H1 (cell line): ENCODE measurements around the gene SCAPER. TPM values are rescaled to one million over a fixed set of nuclear protein-coding genes. Genes with fewer than 3 reads are reported as not detected.

ENCODE experiments used
- CTCF ChIA-PET: fragments of 300-600 bp; sonication (Branson Sonifier 250); formaldehyde crosslinking; loops from one replicate; lab custom pipeline; 2021; ENCODE audit not compliant: partially characterized antibody; lab: Charles Lee
- POLR2A ChIA-PET: fragments of 300-600 bp; sonication (Branson Sonifier 250); formaldehyde crosslinking; loops from one replicate; lab custom pipeline; 2021; ENCODE audit warnings: inconsistent platforms; ENCODE audit not compliant: partially characterized antibody; lab: Charles Lee
- DNase-seq, 2 experiments: peaks; one replicate each; pipeline versions ENCODE4 v3.0.0 to v3.0.0-alpha.2; 2010 to 2022; ENCODE audit warnings: low spot score in 2 of 2, low read depth in 1 of 2, mixed read lengths in 1 of 2
- FAIRE-seq: peaks from 2 replicates; lab custom pipeline; 2011; peaks lifted over from hg19 to GRCh38; lab: Jason Lieb, UNC
- H2AFZ ChIP-seq: 2 replicates; pipeline ENCODE4 v1.8.1; 2012; ENCODE audit warnings: low read length, inconsistent platforms
- H2AK5ac ChIP-seq: 2 replicates; pipeline ENCODE4 v1.6.1; 2013; ENCODE audit warnings: low read depth, low read length
- H2BK120ac ChIP-seq: replicated peaks from 2 replicates; pipeline ENCODE3; 2013; ENCODE audit warnings: low read depth, low read length, inconsistent platforms
- H2BK12ac ChIP-seq: 2 replicates; pipeline ENCODE4 v1.6.1; 2013; ENCODE audit warnings: low read depth, low read length
- H2BK15ac ChIP-seq: 2 replicates; pipeline ENCODE4 v1.6.1; 2013; ENCODE audit warnings: low read length
- H2BK20ac ChIP-seq: 2 replicates; pipeline ENCODE4 v1.6.1; 2013; ENCODE audit warnings: low read length
- H2BK5ac ChIP-seq: 2 replicates; pipeline ENCODE4 v1.6.1; 2013; ENCODE audit warnings: low read depth, low read length
- H3K14ac ChIP-seq: 2 replicates; pipeline ENCODE4 v1.6.1; 2013; ENCODE audit warnings: inconsistent platforms; ENCODE audit not compliant: insufficient read length
- H3K18ac ChIP-seq: 2 replicates; pipeline ENCODE4 v1.6.1; 2013; ENCODE audit warnings: low read length; ENCODE audit errors: extremely low read depth
- H3K23ac ChIP-seq: 2 replicates; pipeline ENCODE4 v1.6.1; 2013; ENCODE audit warnings: inconsistent platforms; ENCODE audit not compliant: insufficient read length
- H3K23me2 ChIP-seq: 2 replicates; pipeline ENCODE4 v1.6.1; 2013; ENCODE audit warnings: low read depth, low read length
- H3K27ac ChIP-seq: 2 replicates; pipeline ENCODE4 v1.6.1; 2011; ENCODE audit warnings: low read depth, low read length, inconsistent platforms
- H3K27me3 ChIP-seq, 4 experiments: replicated peaks in 1 of 4; 1 replicate in 1 of 4; 2 replicates in 3 of 4; pipeline versions ENCODE4 v1.6.1 to v1.8.1; 2011 to 2013; ENCODE audit warnings: low read length in 3 of 4, mild to moderate bottlenecking in 3 of 4, inconsistent platforms in 2 of 4, mixed read lengths in 2 of 4, moderate library complexity in 1 of 4; ENCODE audit not compliant: control insufficient read depth in 3 of 4, insufficient read depth in 3 of 4; ENCODE audit errors: extremely low read depth in 1 of 4
- H3K36me3 ChIP-seq, 4 experiments: 2 replicates each; pipeline versions ENCODE4 v1.6.1 to v1.8.1; 2011 to 2013; ENCODE audit warnings: mild to moderate bottlenecking in 4 of 4, low read length in 3 of 4, moderate library complexity in 2 of 4, control low read depth in 1 of 4, inconsistent platforms in 1 of 4; ENCODE audit not compliant: insufficient read depth in 4 of 4, control insufficient read depth in 2 of 4
- H3K4ac ChIP-seq: replicated peaks from 2 replicates; pipeline ENCODE3; 2013; ENCODE audit warnings: low read length, low read depth, mixed read lengths, inconsistent platforms; ENCODE audit not compliant: insufficient read length
- H3K4me1 ChIP-seq, 4 experiments: replicated peaks in 1 of 4; 1 replicate in 1 of 4; 2 replicates in 3 of 4; pipeline versions ENCODE4 v1.6.1 to v1.8.1; 2011 to 2013; ENCODE audit warnings: low read length in 3 of 4, inconsistent platforms in 2 of 4, mixed read lengths in 1 of 4; ENCODE audit not compliant: insufficient read depth in 4 of 4, control insufficient read depth in 3 of 4
- H3K4me2 ChIP-seq, 2 experiments: 2 replicates each; pipeline versions ENCODE4 v1.6.1 to v1.8.1; 2011 to 2013; ENCODE audit warnings: low read depth in 2 of 2, low read length in 2 of 2, control low read depth in 1 of 2, inconsistent platforms in 1 of 2, mild to moderate bottlenecking in 1 of 2; ENCODE audit not compliant: insufficient read depth in 1 of 2
- H3K4me3 ChIP-seq, 4 experiments: fragments of 200-600, 300-600 bp in 1 of 4; sonication (generic), shearing (Covaris generic), sonication (Bioruptor Twin) in 1 of 4; 2 replicates each; pipeline versions ENCODE4 v1.5.1 to v1.8.1; 2011 to 2016; ENCODE audit warnings: low read length in 4 of 4, low read depth in 3 of 4, control low read depth in 2 of 4, inconsistent platforms in 2 of 4, mild to moderate bottlenecking in 2 of 4, mixed read lengths in 1 of 4, moderate library complexity in 1 of 4; ENCODE audit not compliant: insufficient read depth in 2 of 4; ENCODE audit errors: extremely low read depth in 1 of 4
- H3K56ac ChIP-seq: replicated peaks from 2 replicates; pipeline ENCODE3; 2013; ENCODE audit warnings: low read depth, mild to moderate bottlenecking, mixed read lengths, low read length, inconsistent platforms; ENCODE audit not compliant: insufficient read length
- H3K79me1 ChIP-seq: 2 replicates; pipeline ENCODE4 v1.6.1; 2013; ENCODE audit warnings: low read depth, low read length, control low read depth
- H3K79me2 ChIP-seq, 2 experiments: 2 replicates each; pipeline versions ENCODE4 v1.6.1 to v1.8.1; 2012 to 2013; ENCODE audit warnings: low read length in 2 of 2, mild to moderate bottlenecking in 2 of 2, inconsistent platforms in 1 of 2; ENCODE audit not compliant: insufficient read depth in 2 of 2, control insufficient read depth in 1 of 2
- H3K9ac ChIP-seq, 4 experiments: replicated peaks in 1 of 4; 1 replicate in 1 of 4; 2 replicates in 3 of 4; pipeline versions ENCODE4 v1.6.1 to v1.8.1; 2011 to 2013; ENCODE audit warnings: low read depth in 3 of 4, low read length in 3 of 4, control low read depth in 2 of 4, mild to moderate bottlenecking in 2 of 4, moderate library complexity in 2 of 4, inconsistent platforms in 1 of 4; ENCODE audit errors: extremely low read depth in 1 of 4
- H3K9me3 ChIP-seq, 2 experiments: 2 replicates each; pipeline versions ENCODE4 v1.6.1 to v1.8.1; 2012 to 2013; ENCODE audit warnings: mild to moderate bottlenecking in 2 of 2, moderate library complexity in 2 of 2, control low read depth in 1 of 2, inconsistent platforms in 1 of 2, low read depth in 1 of 2, low read length in 1 of 2, mixed read lengths in 1 of 2; ENCODE audit not compliant: insufficient read depth in 2 of 2
- H4K20me1 ChIP-seq, 2 experiments: replicated peaks in 1 of 2; 2 replicates each; pipeline versions ENCODE3 to v1.8.1; 2011 to 2013; ENCODE audit warnings: inconsistent platforms in 2 of 2, low read length in 2 of 2, mild to moderate bottlenecking in 1 of 2; ENCODE audit not compliant: insufficient read depth in 2 of 2, control insufficient read depth in 1 of 2
- H4K5ac ChIP-seq: 2 replicates; pipeline ENCODE4 v1.6.1; 2013; ENCODE audit warnings: low read length, low read depth, mixed read lengths, inconsistent platforms; ENCODE audit not compliant: insufficient read length
- H4K8ac ChIP-seq: 2 replicates; pipeline ENCODE4 v1.8.0; 2013; ENCODE audit warnings: mild to moderate bottlenecking, moderate library complexity, low read length, inconsistent platforms; ENCODE audit not compliant: insufficient read depth; ENCODE audit errors: extremely low read depth
- H4K91ac ChIP-seq: replicated peaks from 2 replicates; pipeline ENCODE3; 2013; ENCODE audit warnings: low read length, mixed read lengths, inconsistent platforms; ENCODE audit not compliant: insufficient read length
- ATF3 ChIP-seq: IDR thresholded peaks from 2 replicates; pipeline ENCODE4 v1.6.1; 2011; ENCODE audit warnings: low read depth, mild to moderate bottlenecking, low read length; ENCODE audit not compliant: insufficient read depth
- E2F6 ChIP-seq: IDR thresholded peaks from 2 replicates; pipeline ENCODE4 v1.6.1; 2012; ENCODE audit warnings: inconsistent platforms
- RBBP5 ChIP-seq: IDR thresholded peaks from 2 replicates; pipeline ENCODE4 v1.7.1; 2012; ENCODE audit warnings: low read depth, mild to moderate bottlenecking, inconsistent platforms, low read length, moderate library complexity, borderline replicate concordance
- RNF2 ChIP-seq: fragments of 200-900, 300-1000 bp; sonication (generic); IDR thresholded peaks from 2 replicates; pipeline ENCODE4 v1.7.1; 2016; ENCODE audit warnings: borderline replicate concordance, low read depth, mild to moderate bottlenecking, antibody characterized with exemption, low read length; ENCODE audit not compliant: poor library complexity, severe bottlenecking; ENCODE audit errors: missing control alignments
- SP2 ChIP-seq: IDR thresholded peaks from 2 replicates; pipeline ENCODE4 v1.6.1; 2012; ENCODE audit warnings: mild to moderate bottlenecking, low read length, inconsistent platforms
- YY1 ChIP-seq: IDR thresholded peaks from 2 replicates; pipeline ENCODE4 v1.6.1; 2011; ENCODE audit warnings: low read depth, mild to moderate bottlenecking, low read length
- WGBS, 2 experiments: shearing (Covaris generic) in 1 of 2; methylation state at CpG; one replicate each; pipeline versions ENCODE4 v1.1.6 to v1.1.7; 2013 to 2015; ENCODE audit warnings: low lambda C conversion rate in 2 of 2, mixed read lengths in 2 of 2, inconsistent platforms in 1 of 2, low coverage in 1 of 2, missing lambda C conversion rate in 1 of 2; ENCODE audit not compliant: insufficient replicate concordance in 2 of 2, insufficient coverage in 1 of 2, insufficient read length in 1 of 2; ENCODE audit errors: extremely low coverage in 1 of 2, missing lambda C conversion rate in 1 of 2; 5-methylcytosine and 5-hydroxymethylcytosine counted together
- long read RNA-seq, 2 experiments: library from RNA in 1 of 2; library from capped mRNA in 1 of 2; stranded (forward); transcript quantifications; one replicate each; pipeline ENCODE4 v2.0.0, GENCODE V29; 2021; ENCODE audit warnings: inconsistent platforms in 1 of 2
- polyA minus RNA-seq, 3 experiments: library from RNA; depleted of rRNA, polyadenylated mRNA; stranded (reverse); fragments of >200 nt; gene quantifications; 1 replicate in 2 of 3; 2 replicates in 1 of 3; pipeline ENCODE4 v1.2.3, GENCODE V29; 2011
- polyA plus RNA-seq, 7 experiments: library from polyadenylated mRNA; depleted of rRNA in 3 of 7; stranded (reverse) in 5 of 7; unstranded in 2 of 7; fragments of >200 nt in 5 of 7; fragments of 200-250 nt in 2 of 7; gene quantifications; 1 replicate in 5 of 7; 2 replicates in 1 of 7; 4 replicates in 1 of 7; pipeline versions ENCODE4 v1.2.1 to v1.2.3, GENCODE V29; 2011 to 2013; ENCODE audit warnings: missing spikeins in 2 of 7, mixed read lengths in 2 of 7
- total RNA-seq: library from RNA; stranded (reverse); fragmentation: NEBNext Ultra II Directional; extraction: Animal tissue kit (Norgen Biotek cat#: 25700); gene quantifications from 2 replicates; pipeline ENCODE4 v1.2.1, GENCODE V29; 2021

SCAPER gene
- total RNA-seq (6.8 and 6.9 TPM in 2 replicates), polyA plus RNA-seq (2011; rRNA removed) (1.4 and 1.6 TPM in 2 replicates), polyA minus RNA-seq (2011; rRNA and poly(A)+ RNA removed) (2.3 and 4.5 TPM in 2 replicates)
- 1.9 TPM for polyA plus RNA-seq (2011; cell fraction: cytosol; rRNA removed)
- 2.8 TPM for polyA plus RNA-seq (2011; cell fraction: nucleus; rRNA removed)
- 2.9 to 3.5 TPM (median 3.4 TPM) in 4 replicates for polyA plus RNA-seq (2012, experiment 1 of 2)
- 0.29 TPM for polyA plus RNA-seq (2012, experiment 2 of 2)
- polyA plus RNA-seq (2013, experiment 1 of 2) = 3.9 TPM
- polyA plus RNA-seq (2013, experiment 2 of 2) = 4.4 TPM
- 3.1 TPM for polyA minus RNA-seq (2011; cell fraction: cytosol; rRNA and poly(A)+ RNA removed)
- 18.2 TPM for polyA minus RNA-seq (2011; cell fraction: nucleus; rRNA and poly(A)+ RNA removed)
- long read RNA-seq, experiment 1, partial matches to known transcripts = 3 of 6 reads
- long read RNA-seq, experiment 1, other reads (novel, unspliced or antisense) = 3 of 6 reads
- long read RNA-seq, experiment 2, partial matches to known transcripts = 3 of 7 reads
- long read RNA-seq, experiment 2, other reads (novel, unspliced or antisense) = 4 of 7 reads

GRCh38 chr15:76905013-76905839, at the start of gene SCAPER:
Gene SCAPER (minus strand): TSS chr15:76905340. CDS start chr15:76883817, 21,523 bp downstream.
- peak within 1 kb of the TSS in 3 of 4 experiments; percentile 75 to 79 (median 76); a peak in 6 of 7 replicates for H3K9ac ChIP-seq
- POLR2A ChIA-PET = interaction anchor here (1.1 to 1.7 kb wide), 4 partner anchors 14 to 256 kb away, joined by 3 to 14 read pairs (median 6); partner anchors contain the start of gene RCN2
- H3K4me3 ChIP-seq = peak within 1 kb of the TSS; percentile 54 to 71 (median 63)
- H4K5ac ChIP-seq = peak within 1 kb of the TSS; percentile 75
- peak within 1 kb of the TSS; percentile 75 for H3K56ac ChIP-seq
- H4K91ac ChIP-seq = peak within 1 kb of the TSS; percentile 61
- no peaks in the 10 kb centered on the region for H4K20me1 ChIP-seq
- H2BK12ac ChIP-seq = peak within 1 kb of the TSS; percentile 53; the same call in 1 of the 2 replicates
- peak within 1 kb of the TSS; percentile 93 to 97 for H3K4me2 ChIP-seq
- peaks cover 0 to 3% of the 10 kb centered on the region in 2 experiments; a peak in 2 of 4 replicates for H3K9me3 ChIP-seq
- H3K14ac ChIP-seq = no peak within 1 kb of the TSS
- H3K27ac ChIP-seq = peak within 1 kb of the TSS; percentile 62; the same call in 1 of the 2 replicates
- 3% methylated on average over 53 of the region's 78 CpGs; no CpG with 5 or more reads in 1 of the 2 experiments for WGBS, 2 experiments
- H3K4me1 ChIP-seq = peaks cover 1 to 7% (median 4%) of the 10 kb centered on the region in 4 experiments; a peak in 5 of 7 replicates
- no peaks in the 10 kb centered on the region for H3K36me3 ChIP-seq
- no peaks in the 10 kb centered on the region for H3K79me2 ChIP-seq
- H3K79me1 ChIP-seq = no peaks in the 10 kb centered on the region
- H2AFZ ChIP-seq = peak within 1 kb of the TSS; percentile 93
- H3K18ac ChIP-seq = peak within 1 kb of the TSS; percentile 52
- FAIRE-seq (no peak), DNase-seq (peak; percentile 84 to 95)
- CTCF ChIA-PET = interaction anchor here (1.6 kb wide), 1 partner anchor 37 kb away, joined by 4 read pairs; no protein-coding TSS in a partner anchor
- no peak within 1 kb of the TSS for H2AK5ac ChIP-seq
- H3K23ac ChIP-seq = no peak within 1 kb of the TSS
- no peak within 1 kb of the TSS for H2BK120ac ChIP-seq
- H3K23me2 ChIP-seq = peaks cover 7% of the 10 kb centered on the region
- peak within 1 kb of the TSS; percentile 94; the same call in 1 of the 2 replicates for H4K8ac ChIP-seq
- no peak within 1 kb of the TSS for H2BK15ac ChIP-seq
- peak within 1 kb of the TSS; percentile 62; the same call in 1 of the 2 replicates for H2BK5ac ChIP-seq
- peaks cover 0 to 4% (median 0%) of the 10 kb centered on the region in 4 experiments; a peak in 2 of 7 replicates for H3K27me3 ChIP-seq
- no peak within 1 kb of the TSS; the same call in 1 of the 2 replicates for H2BK20ac ChIP-seq
- peak within 1 kb of the TSS; percentile 21 for H3K4ac ChIP-seq
- TF ChIP-seq RBBP5 = peak; percentile 92
- peak; percentile 99 for TF ChIP-seq E2F6
- TF ChIP-seq ATF3 = peak; percentile 83
- TF ChIP-seq SP2 = no peak
- peak; percentile 93 for TF ChIP-seq YY1
- TF ChIP-seq RNF2 = peak; percentile 51
